Stimulated activated CD4-positive, alpha-beta T cell treated with anti-CD3 and anti-CD28 coated beads, Interleukin-4, amount 100 ng/mL, for 4 hours (primary cell): ENCODE data around the gene ACTMAP.
"Not testable (repeated sequence)": the region's sequence is repeated elsewhere in the genome, so short reads cannot be mapped to it uniquely, and the experiment has no call there.

ENCODE experiments used
- DNase-seq, 2 experiments: peaks; one replicate each; pipeline ENCODE4 v3.0.0-alpha.2; 2020

ACTMAP gene

DNA sequence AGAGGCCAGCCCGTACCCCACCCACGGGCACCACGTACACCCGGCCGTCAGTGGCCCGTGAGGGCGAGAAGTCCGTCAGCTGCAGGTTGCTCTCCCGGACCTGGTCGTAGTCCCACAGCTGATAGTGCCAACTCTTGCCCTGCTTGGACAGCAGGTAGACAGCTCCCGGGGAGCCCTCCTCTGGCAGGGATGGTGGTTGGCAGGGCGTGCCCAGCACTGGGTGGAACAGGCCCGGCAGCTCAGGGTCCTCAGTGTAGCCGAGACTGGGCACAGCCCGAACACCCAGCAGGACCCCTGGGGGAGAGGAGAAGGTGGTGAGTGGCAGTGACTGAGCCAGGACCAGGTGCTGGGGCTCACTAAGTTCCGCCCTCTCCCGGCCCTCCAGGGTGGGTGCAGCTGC lies 7.8 kb downstream of the ACTMAP start:
- no peak for DNase-seq

GRCh38 chr19:40741527-40742390 lies 8.5 kb downstream of the ACTMAP start:
- no peak for DNase-seq

DNA sequence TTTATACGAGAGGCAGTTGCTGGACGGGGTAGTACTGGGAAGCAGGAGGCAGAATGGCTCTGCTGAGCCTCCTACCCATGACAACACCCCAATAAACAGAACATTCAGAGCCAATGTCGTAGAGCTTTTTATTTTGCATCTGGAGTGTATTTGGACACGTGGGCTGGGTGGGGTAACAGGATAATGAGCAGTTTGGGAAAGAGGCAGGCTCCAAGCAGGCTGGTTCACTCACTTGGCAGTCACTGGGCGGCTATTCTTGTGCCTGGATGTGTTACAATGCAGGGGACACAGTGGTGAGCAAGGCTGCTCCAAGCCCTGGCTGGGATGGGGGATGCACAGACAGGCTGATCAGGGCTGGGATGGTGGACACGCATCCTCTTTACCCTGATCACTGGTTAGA lies 9.5 kb downstream of the ACTMAP start:
- no peak for DNase-seq

- DNase-seq: no peak
Measured at GRCh38 chr19:40739871-40740703, 10.2 kb downstream of the ACTMAP start.

DNA sequence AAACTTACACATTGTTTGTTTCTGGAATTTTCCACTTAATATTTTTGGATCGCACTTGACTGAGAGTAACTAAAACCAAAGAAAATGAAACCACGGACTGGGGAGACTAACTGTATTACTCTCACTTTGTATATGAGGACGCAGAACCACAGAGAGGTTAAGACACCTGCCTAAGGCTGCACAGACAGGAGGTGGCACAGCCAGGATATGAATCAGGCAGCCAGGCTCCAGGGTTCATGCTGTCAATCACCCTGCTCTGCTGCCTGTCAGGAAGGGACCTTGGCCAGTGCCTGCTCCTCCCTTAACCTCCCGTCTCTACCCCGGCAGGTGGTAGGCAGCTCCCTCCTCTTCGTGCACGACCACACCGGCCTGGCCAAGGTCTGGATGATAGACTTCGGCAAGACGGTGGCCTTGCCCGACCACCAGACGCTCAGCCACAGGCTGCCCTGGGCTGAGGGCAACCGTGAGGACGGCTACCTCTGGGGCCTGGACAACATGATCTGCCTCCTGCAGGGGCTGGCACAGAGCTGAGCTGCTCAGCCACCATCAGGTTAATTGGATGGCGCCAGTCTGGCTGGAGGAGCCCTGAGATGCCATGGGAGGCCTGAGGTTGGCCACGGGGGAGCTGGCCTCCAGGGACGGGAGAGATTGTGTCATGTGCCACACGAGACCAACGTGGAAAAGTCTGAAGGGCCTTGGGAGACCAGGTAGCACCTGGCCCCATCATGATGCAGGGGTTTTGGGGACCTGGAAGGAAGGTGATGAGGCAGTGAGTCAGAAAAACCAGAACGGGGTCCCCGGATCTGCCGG lies 11.0 kb downstream of the ACTMAP start:
- DNase-seq: no peak

DNA sequence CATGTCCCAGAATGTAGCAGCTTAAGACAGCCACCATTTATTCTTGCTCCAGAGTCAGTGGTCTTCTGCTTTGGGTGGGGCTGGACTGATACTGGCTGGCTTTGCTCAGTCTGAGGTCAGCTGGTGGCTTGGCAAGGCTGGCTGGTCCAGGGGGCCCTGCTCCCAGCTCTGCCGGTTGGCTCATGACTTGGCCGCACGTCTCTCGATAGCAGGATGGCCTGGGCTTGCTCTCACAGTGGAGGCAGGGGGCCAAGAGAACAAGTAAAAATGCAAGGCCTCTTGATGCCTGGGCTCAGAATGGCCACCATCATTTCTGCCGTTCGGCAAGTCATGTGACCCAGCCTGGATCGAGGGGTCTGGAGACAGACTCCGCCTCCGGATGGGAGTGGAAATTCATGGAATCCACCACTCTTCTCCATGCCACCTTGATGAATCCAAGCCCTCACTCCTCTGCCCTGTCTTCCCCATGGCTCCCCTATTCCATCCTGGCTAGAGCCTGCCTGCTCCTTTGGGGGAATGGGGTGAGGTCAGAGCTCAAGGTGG lies 13.1 kb downstream of the ACTMAP start:
- DNase-seq: no peak

- no peak for DNase-seq
Measured at GRCh38 chr19:40736661-40737060, 13.6 kb downstream of the ACTMAP start.

GRCh38 chr19:40735013-40735771 lies 15.1 kb downstream of the ACTMAP start:
- no peak for DNase-seq

GRCh38 chr19:40733149-40733548 lies 17.1 kb downstream of the ACTMAP start:
- DNase-seq: no peak

GRCh38 chr19:40732304-40732703 lies 18.0 kb downstream of the ACTMAP start:
- not testable (repeated sequence) for DNase-seq

DNA sequence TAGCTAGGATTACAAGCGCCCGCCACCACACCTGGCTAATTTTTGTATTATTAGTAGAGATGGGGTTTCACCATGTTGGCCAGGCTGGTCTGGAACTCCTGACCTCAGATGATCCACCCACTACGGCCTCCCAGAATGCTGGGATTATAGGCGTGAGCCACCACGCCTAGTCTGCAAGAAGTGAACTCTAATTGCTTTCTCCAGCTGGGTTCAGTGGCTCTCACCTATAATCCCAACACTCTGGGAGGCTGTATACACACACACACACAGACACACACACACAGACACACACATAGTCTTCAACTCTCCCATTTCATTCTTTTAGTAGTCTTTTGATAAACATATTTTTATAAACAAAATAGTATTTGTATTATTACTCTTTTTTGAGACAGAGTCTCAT lies 20.2 kb downstream of the ACTMAP start:
- not testable (repeated sequence) for DNase-seq

- DNase-seq: no peak
Measured at GRCh38 chr19:40726279-40726678, 24.0 kb downstream of the ACTMAP start.

GRCh38 chr19:40724855-40725254 lies 25.4 kb downstream of the ACTMAP start:
- DNase-seq: no peak

- no peak for DNase-seq
Measured at GRCh38 chr19:40724315-40724714, 26.0 kb downstream of the ACTMAP start.

GRCh38 chr19:40723661-40724254 lies 26.5 kb downstream of the ACTMAP start:
- no peak for DNase-seq

DNA sequence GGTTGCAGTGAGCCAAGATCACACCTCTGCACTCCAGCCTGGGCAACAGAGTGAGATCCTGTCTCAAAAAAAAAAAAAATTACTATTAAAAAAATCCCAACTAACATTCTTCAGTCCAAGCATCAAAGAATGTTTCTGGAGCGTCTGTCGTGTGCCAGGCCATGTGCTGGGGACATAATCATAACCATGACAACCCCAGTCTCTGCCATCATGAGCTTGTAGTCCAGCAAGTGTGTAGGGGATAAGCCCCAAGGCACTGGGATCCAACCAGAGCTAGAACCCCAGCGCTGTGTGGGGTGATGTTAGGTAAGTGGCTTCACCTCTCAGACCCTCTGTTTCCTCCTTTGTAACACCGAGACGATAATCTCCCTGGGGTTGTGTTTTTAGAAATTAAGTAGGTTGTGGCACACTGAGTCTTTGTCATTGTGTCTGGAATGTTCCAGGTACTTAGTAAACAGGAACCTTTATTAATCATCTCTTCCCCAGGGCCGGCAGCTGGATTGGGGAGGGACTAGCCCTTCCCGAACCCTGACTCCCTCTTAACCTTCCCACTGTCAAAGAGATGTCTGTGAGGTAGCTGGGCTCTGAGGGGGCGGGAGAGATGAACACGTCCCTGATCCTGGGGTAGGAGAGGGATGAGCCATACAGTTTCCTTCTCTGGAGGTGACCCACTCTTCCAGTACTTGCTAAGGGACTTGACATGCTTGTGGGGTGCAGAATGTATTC lies 28.2 kb downstream of the ACTMAP start:
- no peak for DNase-seq

GRCh38 chr19:40721140-40721486 lies 29.2 kb downstream of the ACTMAP start:
- no peak for DNase-seq

GRCh38 chr19:40719414-40719894 lies 30.8 kb downstream of the ACTMAP start:
- no peak for DNase-seq

- no peak for DNase-seq
Measured at GRCh38 chr19:40718774-40719391, 31.4 kb downstream of the ACTMAP start.
